Fibroblast of lung (primary cell): ENCODE measurements around the gene LIMCH1. TPM values are rescaled to one million over a fixed set of nuclear protein-coding genes. Genes with fewer than 3 reads are reported as not detected.

ENCODE experiments used
- DNase-seq, 2 donors: peaks; one replicate each; pipeline versions ENCODE4 v3.0.0 to v3.0.0-alpha.2; 2010; ENCODE audit warnings: low read depth in 2 of 2
- H2AFZ ChIP-seq: 2 replicates; pipeline ENCODE4 v1.5.1; 2012; ENCODE audit warnings: low read length, control low read depth, inconsistent platforms
- H3K27ac ChIP-seq: 2 replicates; pipeline ENCODE4 v1.5.1; 2011; ENCODE audit warnings: low read length, control low read depth; ENCODE audit not compliant: insufficient read depth
- H3K27me3 ChIP-seq: 2 replicates; pipeline ENCODE4 v1.5.1; 2011; ENCODE audit warnings: mild to moderate bottlenecking, low read length; ENCODE audit not compliant: control insufficient read depth, insufficient read depth
- H3K36me3 ChIP-seq: 2 replicates; pipeline ENCODE4 v1.5.1; 2011; ENCODE audit warnings: low read length; ENCODE audit not compliant: control insufficient read depth, insufficient read depth
- H3K4me1 ChIP-seq: 2 replicates; pipeline ENCODE4 v1.5.1; 2011; ENCODE audit warnings: low read length; ENCODE audit not compliant: control insufficient read depth, insufficient read depth; ENCODE audit errors: extremely low read depth
- H3K4me2 ChIP-seq: 2 replicates; pipeline ENCODE4 v1.5.1; 2011; ENCODE audit warnings: low read length, control low read depth; ENCODE audit not compliant: insufficient read depth; ENCODE audit errors: extremely low read depth
- H3K4me3 ChIP-seq, 4 experiments: fragments of 200-600 bp in 1 of 4; sonication (generic) in 1 of 4; replicated peaks in 1 of 4; 2 replicates each; pipeline ENCODE4 v1.5.1; 2011 to 2016; ENCODE audit warnings: low read length in 4 of 4, low read depth in 3 of 4, mild to moderate bottlenecking in 3 of 4, control low read depth in 2 of 4, inconsistent platforms in 1 of 4, mixed read lengths in 1 of 4; ENCODE audit not compliant: insufficient read depth in 1 of 4; ENCODE audit errors: control extremely low read depth in 1 of 4
- H3K79me2 ChIP-seq: 2 replicates; pipeline ENCODE4 v1.5.1; 2012; ENCODE audit warnings: mild to moderate bottlenecking, low read length, inconsistent platforms; ENCODE audit not compliant: control insufficient read depth, insufficient read depth
- H3K9ac ChIP-seq: 2 replicates; pipeline ENCODE4 v1.5.1; 2011; ENCODE audit warnings: mild to moderate bottlenecking, low read length, control low read depth; ENCODE audit not compliant: insufficient read depth
- H3K9me3 ChIP-seq: 2 replicates; pipeline ENCODE4 v1.5.1; 2012; ENCODE audit warnings: low read depth, low read length; ENCODE audit not compliant: control insufficient read depth, insufficient read depth
- H4K20me1 ChIP-seq: 2 replicates; pipeline ENCODE4 v1.5.1; 2011; ENCODE audit warnings: low read length; ENCODE audit not compliant: control insufficient read depth, insufficient read depth; ENCODE audit errors: extremely low read depth
- EZH2 ChIP-seq: IDR thresholded peaks from 2 replicates; pipeline ENCODE4 v1.5.1; 2012; ENCODE audit warnings: low read length, control low read depth, mild to moderate bottlenecking; ENCODE audit errors: missing control alignments
- polyA plus RNA-seq, 2 donors: library from polyadenylated mRNA; depleted of rRNA in 1 of 2; stranded (reverse) in 1 of 2; unstranded in 1 of 2; fragments of >200 nt; gene quantifications; 2 replicates each; pipeline ENCODE4 v1.2.1, GENCODE V29; 2011 to 2012; ENCODE audit warnings: missing spikeins in 1 of 2
- total RNA-seq: library from RNA; depleted of rRNA; stranded (reverse); fragments of >200 nt; gene quantifications from 2 replicates; pipeline ENCODE4 v1.2.1, GENCODE V29; 2014
- TF ChIP-seq, protein P1 (sequence below), 2 donors: IDR thresholded peaks in 1 of 2; conservative IDR thresholded peaks in 1 of 2; 1 replicate in 1 of 2; 2 replicates in 1 of 2; pipeline ENCODE4 v1.5.1; 2011 to 2012; ENCODE audit warnings: low read length in 2 of 2, control low read depth in 1 of 2, inconsistent platforms in 1 of 2, low read depth in 1 of 2, mild to moderate bottlenecking in 1 of 2

The LIMCH1 gene
- total and polyA plus RNA-seq, 2 donors (not counting 1 experiment from before 2014, with no cell fraction given), result 2.8 to 4.6 TPM

GRCh38 chr4:41498177-41498576, 39.8 kb upstream of the LIMCH1 start:
- H2AFZ ChIP-seq, result no peak overlapping the region
- no peaks in the 10 kb centered on the region for H3K27me3 ChIP-seq
- no peak for DNase-seq
- no peaks in the 10 kb centered on the region for H3K36me3 ChIP-seq
- H3K79me2 ChIP-seq, result no peaks in the 10 kb centered on the region
- no peaks in the 10 kb centered on the region for H3K9me3 ChIP-seq
- H3K27ac ChIP-seq, result no peak overlapping the region
- H3K9ac ChIP-seq, result no peak overlapping the region
- no peaks in the 10 kb centered on the region for H3K4me1 ChIP-seq
- TF ChIP-seq, protein P1, sequence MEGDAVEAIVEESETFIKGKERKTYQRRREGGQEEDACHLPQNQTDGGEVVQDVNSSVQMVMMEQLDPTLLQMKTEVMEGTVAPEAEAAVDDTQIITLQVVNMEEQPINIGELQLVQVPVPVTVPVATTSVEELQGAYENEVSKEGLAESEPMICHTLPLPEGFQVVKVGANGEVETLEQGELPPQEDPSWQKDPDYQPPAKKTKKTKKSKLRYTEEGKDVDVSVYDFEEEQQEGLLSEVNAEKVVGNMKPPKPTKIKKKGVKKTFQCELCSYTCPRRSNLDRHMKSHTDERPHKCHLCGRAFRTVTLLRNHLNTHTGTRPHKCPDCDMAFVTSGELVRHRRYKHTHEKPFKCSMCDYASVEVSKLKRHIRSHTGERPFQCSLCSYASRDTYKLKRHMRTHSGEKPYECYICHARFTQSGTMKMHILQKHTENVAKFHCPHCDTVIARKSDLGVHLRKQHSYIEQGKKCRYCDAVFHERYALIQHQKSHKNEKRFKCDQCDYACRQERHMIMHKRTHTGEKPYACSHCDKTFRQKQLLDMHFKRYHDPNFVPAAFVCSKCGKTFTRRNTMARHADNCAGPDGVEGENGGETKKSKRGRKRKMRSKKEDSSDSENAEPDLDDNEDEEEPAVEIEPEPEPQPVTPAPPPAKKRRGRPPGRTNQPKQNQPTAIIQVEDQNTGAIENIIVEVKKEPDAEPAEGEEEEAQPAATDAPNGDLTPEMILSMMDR (conservative IDR thresholded peaks at IDR 0.05 in 1 of 2, IDR thresholded peaks at IDR 0.05 in 1 of 2; ENCODE audit: low read depth in 1 of 2, low read length in 2 of 2), result no peak
- TF ChIP-seq EZH2, result no peak
- no peak overlapping the region for H3K4me3 ChIP-seq
- no peak overlapping the region for H3K4me2 ChIP-seq
- no peaks in the 10 kb centered on the region for H4K20me1 ChIP-seq

DNA sequence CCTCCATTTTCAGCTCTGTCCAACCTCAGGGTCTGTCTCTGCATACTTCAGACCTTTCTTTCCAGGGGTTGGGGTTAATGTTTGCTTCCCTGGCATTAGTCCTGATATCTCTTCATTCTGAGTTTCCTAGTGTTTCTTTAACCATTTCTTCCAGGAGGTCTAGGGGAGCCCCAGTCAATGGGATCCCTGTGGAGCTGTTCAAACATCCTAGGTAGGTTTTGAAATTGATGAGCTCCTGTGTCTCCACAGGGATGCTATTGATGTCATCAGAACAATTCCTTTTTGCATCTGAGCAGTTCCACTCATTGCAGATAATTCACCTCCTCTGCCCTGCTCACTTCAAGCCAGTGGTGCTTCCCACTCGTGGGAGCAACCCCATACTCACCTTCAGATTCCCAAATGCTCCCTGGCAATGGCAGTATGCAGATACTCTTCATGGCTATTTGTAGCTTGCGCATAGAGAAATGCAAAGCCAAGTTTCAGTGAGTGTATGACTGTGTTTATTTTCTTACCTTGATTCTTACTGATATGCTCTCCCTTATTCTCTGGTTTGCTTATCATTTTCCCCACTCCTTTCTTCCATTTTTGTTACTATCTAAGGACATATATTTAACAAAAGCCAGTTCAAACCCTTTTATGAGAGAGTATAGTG, 33.7 kb upstream of the LIMCH1 start:
- no peak overlapping the region for H3K27ac ChIP-seq
- no peaks in the 10 kb centered on the region for H3K79me2 ChIP-seq
- H3K4me2 ChIP-seq, result no peak overlapping the region
- H2AFZ ChIP-seq, result no peak overlapping the region
- no peak for DNase-seq
- no peaks in the 10 kb centered on the region for H3K9me3 ChIP-seq
- TF ChIP-seq EZH2, result no peak
- TF ChIP-seq, protein P1 (conservative IDR thresholded peaks at IDR 0.05 in 1 of 2, IDR thresholded peaks at IDR 0.05 in 1 of 2; ENCODE audit: low read depth in 1 of 2, low read length in 2 of 2), result no peak
- H3K4me3 ChIP-seq, result no peak overlapping the region
- H3K9ac ChIP-seq, result no peak overlapping the region
- H3K36me3 ChIP-seq, result no peaks in the 10 kb centered on the region
- H3K4me1 ChIP-seq, result no peaks in the 10 kb centered on the region
- H3K27me3 ChIP-seq, result no peaks in the 10 kb centered on the region
- H4K20me1 ChIP-seq, result no peaks in the 10 kb centered on the region

- Histone ChIP-seq H3K9ac (no peak overlapping the region), H3K27ac (no peak overlapping the region), H3K36me3 (no peaks in the 10 kb centered on the region)
Observed at GRCh38 chr4:41505161-41505661, 32.7 kb upstream of the LIMCH1 start.

More at GRCh38 chr4:41505161-41505661, 32.7 kb upstream of the LIMCH1 start:
- H3K4me3 ChIP-seq, result no peak overlapping the region
- no peak overlapping the region for H2AFZ ChIP-seq
- no peaks in the 10 kb centered on the region for H3K27me3 ChIP-seq
- no peak overlapping the region for H3K4me2 ChIP-seq
- no peaks in the 10 kb centered on the region for H4K20me1 ChIP-seq
- peak; percentile 45 to 84 for DNase-seq
- H3K79me2 ChIP-seq, result no peaks in the 10 kb centered on the region
- no peaks in the 10 kb centered on the region for H3K4me1 ChIP-seq
- TF ChIP-seq, protein P1 (conservative IDR thresholded peaks at IDR 0.05 in 1 of 2, IDR thresholded peaks at IDR 0.05 in 1 of 2; ENCODE audit: low read depth in 1 of 2, low read length in 2 of 2), result no peak
- TF ChIP-seq EZH2, result no peak
- H3K9me3 ChIP-seq, result no peaks in the 10 kb centered on the region
